Measurements from ENCODE around the gene PDE11A.

PDE11A gene

GRCh38 chr2:177747384-177747783 lies 325.2 kb downstream of the PDE11A start:
- no peak for DNase-seq (ENCODE audit: low read depth, low spot score)
- in situ Hi-C loops (cut with HindIII; ENCODE audit: low sequenced_read_pairs) = no loop called here
- H3K4me3 ChIP-seq (ENCODE audit: low read depth, low read length) = no peak overlapping the region
- TF ChIP-seq CTCF (IDR thresholded peaks at IDR 0.05; ENCODE audit: low read depth, low read length) = no peak

GRCh38 chr2:177746358-177746757 lies 326.2 kb downstream of the PDE11A start:
- no peak overlapping the region for H3K4me3 ChIP-seq (ENCODE audit: low read depth, low read length)
- no peak for TF ChIP-seq CTCF (IDR thresholded peaks at IDR 0.05; ENCODE audit: low read depth, low read length)
- DNase-seq (ENCODE audit: low read depth, low spot score) = no peak
- in situ Hi-C loops (cut with HindIII; ENCODE audit: low sequenced_read_pairs) = no loop called here

- in situ Hi-C loops (cut with HindIII; ENCODE audit: low sequenced_read_pairs) = no loop called here
These were observed 327.0 kb downstream of the PDE11A start for GRCh38 chr2:177745531-177745930.

GRCh38 chr2:177742851-177743250 lies 329.7 kb downstream of the PDE11A start:
- TF ChIP-seq CTCF (IDR thresholded peaks at IDR 0.05; ENCODE audit: low read depth, low read length) = no peak
- H3K4me3 ChIP-seq (ENCODE audit: low read depth, low read length) = no peak overlapping the region
- DNase-seq (ENCODE audit: low read depth, low spot score) = no peak
- in situ Hi-C loops (cut with HindIII; ENCODE audit: low sequenced_read_pairs) = no loop called here

More at GRCh38 chr2:177745531-177745930, 327.0 kb downstream of the PDE11A start:
- H3K4me3 ChIP-seq (ENCODE audit: low read depth, low read length) = no peak overlapping the region
- TF ChIP-seq CTCF (IDR thresholded peaks at IDR 0.05; ENCODE audit: low read depth, low read length) = no peak
- no peak for DNase-seq (ENCODE audit: low read depth, low spot score)

GRCh38 chr2:177741866-177742265 lies 330.7 kb downstream of the PDE11A start:
- in situ Hi-C loops (cut with HindIII; ENCODE audit: low sequenced_read_pairs) = no loop called here
- no peak for DNase-seq (ENCODE audit: low read depth, low spot score)
- no peak for TF ChIP-seq CTCF (IDR thresholded peaks at IDR 0.05; ENCODE audit: low read depth, low read length)
- H3K4me3 ChIP-seq (ENCODE audit: low read depth, low read length) = no peak overlapping the region

- no peak for TF ChIP-seq CTCF (IDR thresholded peaks at IDR 0.05; ENCODE audit: low read depth, low read length)
- in situ Hi-C loops (cut with HindIII; ENCODE audit: low sequenced_read_pairs) = no loop called here
- no peak for DNase-seq (ENCODE audit: low read depth, low spot score)
- no peak overlapping the region for H3K4me3 ChIP-seq (ENCODE audit: low read depth, low read length)
These were observed 331.9 kb downstream of the PDE11A start for GRCh38 chr2:177740700-177741099.

Measured in astrocyte of the spinal cord (primary cell).